HFFc6 (cell line): Measurements from ENCODE around the gene ZBTB14. TPM values are rescaled to one million over a fixed set of nuclear protein-coding genes. Genes with fewer than 3 reads are reported as not detected.

Experiments used
- DNase-seq: peaks from one replicate; pipeline ENCODE4 v3.0.0-alpha.2; 2018
- H3K27ac Mint-ChIP-seq: 2 replicates; pipeline ENCODE4 v1.8.0; 2020; ENCODE audit warnings: mild to moderate bottlenecking, mixed read lengths
- H3K27me3 Mint-ChIP-seq: 2 replicates; pipeline ENCODE4 v1.8.0; 2021; ENCODE audit warnings: mild to moderate bottlenecking, moderate library complexity, mixed read lengths; ENCODE audit not compliant: insufficient read depth
- H3K36me3 Mint-ChIP-seq: 2 replicates; pipeline ENCODE4 v1.8.0; 2021; ENCODE audit warnings: low read depth, mixed read lengths
- H3K4me1 Mint-ChIP-seq: 2 replicates; pipeline ENCODE4 v1.8.0; 2020; ENCODE audit warnings: low read depth, mixed read lengths
- H3K4me3 Mint-ChIP-seq: 2 replicates; pipeline ENCODE4 v1.8.0; 2020; ENCODE audit warnings: mild to moderate bottlenecking, moderate library complexity, mixed read lengths
- H3K9me3 Mint-ChIP-seq: 2 replicates; pipeline ENCODE4 v1.8.0; 2020; ENCODE audit warnings: mild to moderate bottlenecking, mixed read lengths
- long read RNA-seq: library from polyadenylated mRNA; unstranded; transcript quantifications from one replicate; pipeline ENCODE4 v2.0.0, GENCODE V29; 2019
- total RNA-seq, 6 experiments: library from RNA; stranded (reverse); fragmentation: NEBNext Ultra II Directional; extraction: Animal tissue kit (Norgen Biotek cat#: 25700); gene quantifications; 2 replicates in 1 of 6; 3 replicates in 5 of 6; pipeline ENCODE4 v1.2.3, GENCODE V29; 2021
- TF ChIP-seq, protein P1 (sequence below): fragments of 200-600 bp; sonication (generic); IDR thresholded peaks from 2 replicates; pipeline ENCODE4 v1.5.0; 2021; ENCODE audit warnings: antibody characterized with exemption, mild to moderate bottlenecking

Gene ZBTB14, protein sequence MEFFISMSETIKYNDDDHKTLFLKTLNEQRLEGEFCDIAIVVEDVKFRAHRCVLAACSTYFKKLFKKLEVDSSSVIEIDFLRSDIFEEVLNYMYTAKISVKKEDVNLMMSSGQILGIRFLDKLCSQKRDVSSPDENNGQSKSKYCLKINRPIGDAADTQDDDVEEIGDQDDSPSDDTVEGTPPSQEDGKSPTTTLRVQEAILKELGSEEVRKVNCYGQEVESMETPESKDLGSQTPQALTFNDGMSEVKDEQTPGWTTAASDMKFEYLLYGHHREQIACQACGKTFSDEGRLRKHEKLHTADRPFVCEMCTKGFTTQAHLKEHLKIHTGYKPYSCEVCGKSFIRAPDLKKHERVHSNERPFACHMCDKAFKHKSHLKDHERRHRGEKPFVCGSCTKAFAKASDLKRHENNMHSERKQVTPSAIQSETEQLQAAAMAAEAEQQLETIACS
- total RNA-seq: 1 to 10 TPM; 5.9 to 6.6 (median 6.3) TPM
- long read RNA-seq, partial matches to known transcripts: 0 of 4 reads
- long read RNA-seq, other reads (novel, unspliced or antisense): 2 of 4 reads

GRCh38 chr18:5295231-5295920 lies at the start of gene ZBTB14:
Gene ZBTB14 (minus strand): TSS chr18:5295726. CDS start chr18:5293246, 2,480 bp downstream.
- Mint-ChIP-seq H3K36me3 (peaks cover 9% of the 10 kb centered on the region), H3K27ac (peak within 1 kb of the TSS; percentile 97), H3K9me3 (no peaks in the 10 kb centered on the region), H3K4me1 (peaks cover 16% of the 10 kb centered on the region), H3K27me3 (peaks cover 7% of the 10 kb centered on the region), H3K4me3 (peak within 1 kb of the TSS; percentile 95)
- TF ChIP-seq, protein P1, sequence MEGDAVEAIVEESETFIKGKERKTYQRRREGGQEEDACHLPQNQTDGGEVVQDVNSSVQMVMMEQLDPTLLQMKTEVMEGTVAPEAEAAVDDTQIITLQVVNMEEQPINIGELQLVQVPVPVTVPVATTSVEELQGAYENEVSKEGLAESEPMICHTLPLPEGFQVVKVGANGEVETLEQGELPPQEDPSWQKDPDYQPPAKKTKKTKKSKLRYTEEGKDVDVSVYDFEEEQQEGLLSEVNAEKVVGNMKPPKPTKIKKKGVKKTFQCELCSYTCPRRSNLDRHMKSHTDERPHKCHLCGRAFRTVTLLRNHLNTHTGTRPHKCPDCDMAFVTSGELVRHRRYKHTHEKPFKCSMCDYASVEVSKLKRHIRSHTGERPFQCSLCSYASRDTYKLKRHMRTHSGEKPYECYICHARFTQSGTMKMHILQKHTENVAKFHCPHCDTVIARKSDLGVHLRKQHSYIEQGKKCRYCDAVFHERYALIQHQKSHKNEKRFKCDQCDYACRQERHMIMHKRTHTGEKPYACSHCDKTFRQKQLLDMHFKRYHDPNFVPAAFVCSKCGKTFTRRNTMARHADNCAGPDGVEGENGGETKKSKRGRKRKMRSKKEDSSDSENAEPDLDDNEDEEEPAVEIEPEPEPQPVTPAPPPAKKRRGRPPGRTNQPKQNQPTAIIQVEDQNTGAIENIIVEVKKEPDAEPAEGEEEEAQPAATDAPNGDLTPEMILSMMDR: no peak
- peak; percentile 7 for DNase-seq

DNA sequence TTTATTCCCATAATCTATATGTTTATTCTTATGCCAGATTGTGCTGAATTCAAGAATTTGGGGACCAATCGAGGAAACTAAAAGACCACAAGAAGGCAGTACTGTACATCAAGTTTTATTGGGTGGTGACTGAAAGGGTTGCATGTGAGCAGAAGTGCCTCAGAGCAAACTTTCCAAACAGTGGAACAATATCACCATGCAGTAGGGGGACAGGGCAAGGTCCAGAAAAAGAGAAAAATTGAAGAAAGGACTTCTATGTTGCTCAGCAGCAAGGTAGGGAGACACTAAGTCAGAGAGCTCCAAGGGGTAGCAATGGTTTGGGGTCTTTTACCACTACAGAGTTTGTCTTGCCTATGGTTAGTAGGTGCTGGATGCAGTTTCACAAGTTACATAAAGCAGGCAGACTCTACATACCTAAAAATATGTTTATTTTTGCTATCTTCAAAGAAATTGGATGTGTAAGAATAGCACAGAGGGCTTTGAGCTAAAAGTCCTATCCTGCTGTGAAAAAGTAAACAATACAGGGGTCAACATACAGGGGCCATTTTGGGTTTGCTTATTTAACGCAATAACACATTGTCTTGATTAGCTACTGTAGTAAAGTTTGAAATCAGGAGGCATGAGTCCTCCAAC lies 43.8 kb upstream of the ZBTB14 start:
- DNase-seq: no peak
- H3K4me3 Mint-ChIP-seq: no peak overlapping the region

GRCh38 chr18:5334456-5335075 lies 39.0 kb upstream of the ZBTB14 start:
- Mint-ChIP-seq H3K4me3 (no peak overlapping the region), H3K27me3 (no peaks in the 10 kb centered on the region; the same call in 1 of the 2 replicates), H3K9me3 (peaks cover 4% of the 10 kb centered on the region)

More for the DNA sequence above, 43.8 kb upstream of the ZBTB14 start:
- Mint-ChIP-seq H3K9me3 (peaks cover 11% of the 10 kb centered on the region), H3K4me1 (no peaks in the 10 kb centered on the region), H3K27me3 (no peaks in the 10 kb centered on the region), H3K36me3 (no peaks in the 10 kb centered on the region), H3K27ac (no peak overlapping the region)
- TF ChIP-seq, protein P1: no peak

GRCh38 chr18:5318061-5318700 lies 22.7 kb upstream of the ZBTB14 start:
- Mint-ChIP-seq H3K4me1 (no peaks in the 10 kb centered on the region), H3K4me3 (no peak overlapping the region), H3K27me3 (no peaks in the 10 kb centered on the region; the same call in none of the 2 replicates), H3K9me3 (peaks cover 31% of the 10 kb centered on the region), H3K36me3 (no peaks in the 10 kb centered on the region), H3K27ac (no peak overlapping the region)
- TF ChIP-seq, protein P1: no peak
- no peak for DNase-seq

More at GRCh38 chr18:5334456-5335075, 39.0 kb upstream of the ZBTB14 start:
- no peak for DNase-seq
- no peaks in the 10 kb centered on the region for H3K36me3 Mint-ChIP-seq
- H3K27ac Mint-ChIP-seq: no peak overlapping the region
- TF ChIP-seq, protein P1: no peak
- no peaks in the 10 kb centered on the region for H3K4me1 Mint-ChIP-seq
